Measurements from ENCODE around the gene RARRES2.
A peak's percentile ranks its signal among the peaks of the same experiment; 100 is the strongest.

RARRES2 gene

GRCh38 chr7:150357270-150357669 is 15.8 kb upstream of the RARRES2 start:
- no peak overlapping the region for H3K9ac ChIP-seq (ENCODE audit: low read length)
- H3K9me3 ChIP-seq (ENCODE audit: control insufficient read depth, low read length) = no peaks in the 10 kb centered on the region
- H3K4me1 ChIP-seq (ENCODE audit: control insufficient read depth, insufficient read depth, low read length) = peaks cover 15% of the 10 kb centered on the region
- H3K4me3 ChIP-seq (ENCODE audit: low read length) = no peak overlapping the region
- H3K27me3 ChIP-seq (ENCODE audit: control insufficient read depth, insufficient read depth, low read length) = no peaks in the 10 kb centered on the region
- no peaks in the 10 kb centered on the region for H3K36me3 ChIP-seq (ENCODE audit: control insufficient read depth, insufficient read depth, low read length)

DNA sequence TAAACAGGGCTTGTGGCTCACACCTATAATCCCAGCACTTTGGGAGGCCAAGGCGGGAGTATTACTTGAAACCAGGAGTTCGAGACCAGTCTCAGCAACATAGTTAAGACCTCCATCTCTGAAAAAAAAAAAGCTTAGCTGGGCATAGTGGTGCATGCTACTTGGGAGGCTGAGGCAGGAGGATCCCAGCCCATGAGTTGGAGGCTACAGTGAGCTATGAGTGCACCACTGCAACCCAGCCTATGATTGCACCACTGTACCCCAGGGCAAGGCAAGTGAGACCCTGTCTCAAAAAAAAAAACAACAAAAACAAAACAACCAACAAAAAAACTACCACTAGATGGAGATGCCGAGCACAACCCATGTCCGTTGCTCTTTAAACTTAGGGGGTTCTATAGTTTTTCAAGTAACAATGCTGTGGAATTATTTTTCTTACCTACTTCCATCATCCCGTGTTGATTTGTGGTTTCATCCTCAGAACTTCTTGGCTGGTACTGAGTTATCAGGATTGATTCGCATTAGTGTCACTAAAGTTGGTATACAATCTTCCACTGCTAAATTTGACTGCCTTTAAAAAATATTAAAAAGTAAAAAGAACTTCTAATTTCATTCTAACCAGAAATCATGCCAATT is 15.0 kb upstream of the RARRES2 start:
- Histone ChIP-seq H3K27me3 (ENCODE audit: control insufficient read depth, insufficient read depth, low read length) (no peaks in the 10 kb centered on the region), H3K9me3 (ENCODE audit: control insufficient read depth, low read length) (no peaks in the 10 kb centered on the region), H3K4me1 (ENCODE audit: control insufficient read depth, insufficient read depth, low read length) (peaks cover 15% of the 10 kb centered on the region), H3K9ac (ENCODE audit: low read length) (no peak overlapping the region), H3K36me3 (ENCODE audit: control insufficient read depth, insufficient read depth, low read length) (no peaks in the 10 kb centered on the region), H3K4me3 (ENCODE audit: low read length) (no peak overlapping the region)

DNA sequence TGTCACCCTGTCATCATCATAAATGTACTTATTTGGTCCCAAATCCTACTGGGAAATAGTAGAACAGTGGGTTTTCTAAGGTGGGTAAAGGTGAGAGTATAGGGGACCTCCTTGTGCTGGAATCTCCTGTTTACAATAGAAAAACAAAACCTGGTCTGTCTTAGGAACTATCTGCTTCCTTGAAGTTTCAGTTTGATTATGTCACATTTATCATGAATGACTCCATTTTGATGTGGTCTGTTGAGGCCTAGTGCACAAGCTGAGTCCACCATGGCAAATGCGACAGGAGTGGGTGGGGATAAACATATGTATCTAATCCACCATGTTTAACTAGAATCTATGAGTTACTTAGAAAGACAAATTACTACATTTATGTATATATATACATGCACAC is 14.2 kb upstream of the RARRES2 start:
- H3K9ac ChIP-seq (ENCODE audit: low read length) = peak overlapping the region; percentile 19

DNA sequence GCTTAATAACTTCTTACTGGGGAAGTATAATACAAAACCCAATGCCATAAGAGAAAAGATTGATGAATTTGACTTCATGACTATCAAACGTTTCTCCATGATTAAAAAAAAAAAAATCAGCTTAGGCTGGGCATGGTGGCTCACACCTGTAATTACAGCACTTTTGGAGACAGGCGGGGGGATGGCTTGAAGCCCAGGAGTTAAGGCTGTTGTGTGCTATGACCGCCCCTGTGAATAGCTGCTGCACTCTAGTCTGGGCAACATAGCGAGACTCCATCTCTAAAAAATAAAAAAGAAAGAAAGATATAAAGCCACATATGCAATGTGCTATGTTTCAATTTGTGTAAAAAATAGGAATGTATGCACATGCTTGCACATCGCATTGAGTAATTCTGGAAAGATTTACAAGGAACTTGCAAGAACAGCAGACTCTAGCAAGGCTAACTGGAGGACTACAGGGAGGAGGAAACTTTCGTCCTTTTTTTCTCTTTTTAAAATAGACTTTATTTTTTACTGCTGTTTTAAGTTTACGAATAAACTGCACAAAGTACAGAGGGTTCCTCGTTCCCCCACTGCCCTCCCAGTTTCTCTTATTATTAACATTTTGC is 10.3 kb upstream of the RARRES2 start:
- no peak overlapping the region for H3K4me3 ChIP-seq (ENCODE audit: low read length)
- H3K36me3 ChIP-seq (ENCODE audit: control insufficient read depth, insufficient read depth, low read length) = no peaks in the 10 kb centered on the region
- H3K27me3 ChIP-seq (ENCODE audit: control insufficient read depth, insufficient read depth, low read length) = no peaks in the 10 kb centered on the region
- H3K9ac ChIP-seq (ENCODE audit: low read length) = no peak overlapping the region
- no peaks in the 10 kb centered on the region for H3K9me3 ChIP-seq (ENCODE audit: control insufficient read depth, low read length)
- H3K4me1 ChIP-seq (ENCODE audit: control insufficient read depth, insufficient read depth, low read length) = peaks cover 15% of the 10 kb centered on the region

More for the DNA sequence above, 14.2 kb upstream of the RARRES2 start:
- Histone ChIP-seq H3K36me3 (ENCODE audit: control insufficient read depth, insufficient read depth, low read length) (no peaks in the 10 kb centered on the region), H3K9me3 (ENCODE audit: control insufficient read depth, low read length) (no peaks in the 10 kb centered on the region), H3K4me1 (ENCODE audit: control insufficient read depth, insufficient read depth, low read length) (peaks cover 15% of the 10 kb centered on the region), H3K4me3 (ENCODE audit: low read length) (no peak overlapping the region), H3K27me3 (ENCODE audit: control insufficient read depth, insufficient read depth, low read length) (no peaks in the 10 kb centered on the region)

GRCh38 chr7:150346922-150347321 is 5.5 kb upstream of the RARRES2 start:
- no peaks in the 10 kb centered on the region for H3K9me3 ChIP-seq (ENCODE audit: control insufficient read depth, low read length)
- H3K36me3 ChIP-seq (ENCODE audit: control insufficient read depth, insufficient read depth, low read length) = no peaks in the 10 kb centered on the region
- no peaks in the 10 kb centered on the region for H3K4me1 ChIP-seq (ENCODE audit: control insufficient read depth, insufficient read depth, low read length)
- H3K9ac ChIP-seq (ENCODE audit: low read length) = no peak overlapping the region
- no peaks in the 10 kb centered on the region for H3K27me3 ChIP-seq (ENCODE audit: control insufficient read depth, insufficient read depth, low read length)
- no peak overlapping the region for H3K4me3 ChIP-seq (ENCODE audit: low read length)

DNA sequence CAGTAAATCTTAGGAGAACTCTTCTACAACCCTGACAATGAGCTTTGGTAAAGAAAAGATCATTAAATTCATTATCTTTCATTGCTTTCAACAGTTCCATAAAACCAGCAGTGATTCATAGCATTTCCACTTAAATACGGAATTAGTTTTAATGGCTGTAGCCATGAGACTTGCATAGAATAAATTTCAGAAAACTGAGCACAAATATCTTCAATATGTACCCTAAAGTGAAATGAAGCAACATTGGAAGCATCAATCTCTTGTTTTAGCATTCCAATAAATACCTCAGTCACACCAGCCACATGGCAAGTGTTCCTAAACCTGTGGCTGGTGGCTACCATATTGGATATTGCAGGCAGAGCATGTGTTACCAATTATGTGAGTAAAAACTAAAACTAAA is 3.6 kb upstream of the RARRES2 start:
- Histone ChIP-seq H3K4me1 (ENCODE audit: control insufficient read depth, insufficient read depth, low read length) (peaks cover 8% of the 10 kb centered on the region), H3K9me3 (ENCODE audit: control insufficient read depth, low read length) (no peaks in the 10 kb centered on the region), H3K36me3 (ENCODE audit: control insufficient read depth, insufficient read depth, low read length) (no peaks in the 10 kb centered on the region), H3K4me3 (ENCODE audit: low read length) (no peak overlapping the region), H3K27me3 (ENCODE audit: control insufficient read depth, insufficient read depth, low read length) (peaks cover 8% of the 10 kb centered on the region), H3K9ac (ENCODE audit: low read length) (no peak overlapping the region)

DNA sequence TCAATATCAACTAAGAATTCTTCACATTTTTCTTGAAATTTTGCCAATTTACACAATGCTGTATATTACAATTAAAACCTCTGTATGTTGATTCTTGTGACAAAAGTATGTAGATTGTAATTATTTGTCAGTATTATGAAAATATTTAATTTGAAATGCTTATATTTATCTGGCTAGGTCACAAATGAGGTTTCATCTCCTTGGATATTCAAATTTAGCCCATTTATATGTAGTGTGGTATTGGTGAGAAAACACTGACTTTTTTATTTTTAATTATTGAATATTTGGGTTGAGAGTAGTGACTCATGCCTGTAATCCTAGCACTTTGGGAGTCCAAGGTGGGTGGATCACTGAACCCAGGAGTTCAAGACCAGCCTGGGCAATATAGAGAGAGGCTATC is 2.9 kb upstream of the RARRES2 start:
- H3K36me3 ChIP-seq (ENCODE audit: control insufficient read depth, insufficient read depth, low read length) = no peaks in the 10 kb centered on the region
- peaks cover 13% of the 10 kb centered on the region for H3K4me1 ChIP-seq (ENCODE audit: control insufficient read depth, insufficient read depth, low read length)
- no peak overlapping the region for H3K9ac ChIP-seq (ENCODE audit: low read length)
- H3K27me3 ChIP-seq (ENCODE audit: control insufficient read depth, insufficient read depth, low read length) = peaks cover 8% of the 10 kb centered on the region
- H3K4me3 ChIP-seq (ENCODE audit: low read length) = no peak overlapping the region
- H3K9me3 ChIP-seq (ENCODE audit: control insufficient read depth, low read length) = no peaks in the 10 kb centered on the region

GRCh38 chr7:150343225-150343624 is 1.8 kb upstream of the RARRES2 start:
- H3K36me3 ChIP-seq (ENCODE audit: control insufficient read depth, insufficient read depth, low read length) = no peaks in the 10 kb centered on the region
- peaks cover 8% of the 10 kb centered on the region for H3K27me3 ChIP-seq (ENCODE audit: control insufficient read depth, insufficient read depth, low read length)
- H3K9me3 ChIP-seq (ENCODE audit: control insufficient read depth, low read length) = no peaks in the 10 kb centered on the region

GRCh38 chr7:150342121-150342408 is 636 bp upstream of the RARRES2 start:
- Histone ChIP-seq H3K9me3 (ENCODE audit: control insufficient read depth, low read length) (no peaks in the 10 kb centered on the region), H3K9ac (ENCODE audit: low read length) (no peak overlapping the region), H3K36me3 (ENCODE audit: control insufficient read depth, insufficient read depth, low read length) (no peaks in the 10 kb centered on the region), H3K4me3 (ENCODE audit: low read length) (no peak overlapping the region), H3K27me3 (ENCODE audit: control insufficient read depth, insufficient read depth, low read length) (peaks cover 8% of the 10 kb centered on the region), H3K4me1 (ENCODE audit: control insufficient read depth, insufficient read depth, low read length) (peaks cover 13% of the 10 kb centered on the region)

More at GRCh38 chr7:150343225-150343624, 1.8 kb upstream of the RARRES2 start:
- Histone ChIP-seq H3K4me3 (ENCODE audit: low read length) (no peak overlapping the region), H3K9ac (ENCODE audit: low read length) (no peak overlapping the region), H3K4me1 (ENCODE audit: control insufficient read depth, insufficient read depth, low read length) (peaks cover 13% of the 10 kb centered on the region)

DNA sequence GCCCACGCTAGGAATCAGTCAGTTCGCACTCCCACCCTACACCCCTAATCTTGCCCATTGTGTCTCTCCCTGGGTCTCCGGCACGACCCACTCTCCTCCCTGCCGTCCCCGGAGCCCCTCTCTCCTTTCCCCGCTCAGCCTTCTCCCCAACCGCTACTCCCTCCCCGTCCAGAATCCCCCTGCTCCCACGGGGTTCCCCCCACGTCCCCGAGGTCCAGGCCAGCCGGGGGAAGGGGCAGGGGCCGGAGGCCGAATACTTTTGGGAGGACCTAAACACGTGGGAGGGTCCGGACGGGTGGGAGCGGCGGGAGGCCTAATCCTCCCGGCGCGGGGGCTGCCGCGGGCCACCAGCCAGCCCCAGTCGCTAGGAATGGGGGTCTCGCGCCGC is 560 bp downstream of the RARRES2 start:
- Histone ChIP-seq H3K4me1 (ENCODE audit: control insufficient read depth, insufficient read depth, low read length) (peaks cover 15% of the 10 kb centered on the region), H3K4me3 (ENCODE audit: low read length) (peak overlapping the region; percentile 6), H3K36me3 (ENCODE audit: control insufficient read depth, insufficient read depth, low read length) (no peaks in the 10 kb centered on the region), H3K9ac (ENCODE audit: low read length) (peak overlapping the region; percentile 63), H3K9me3 (ENCODE audit: control insufficient read depth, low read length) (no peaks in the 10 kb centered on the region), H3K27me3 (ENCODE audit: control insufficient read depth, insufficient read depth, low read length) (peaks cover 8% of the 10 kb centered on the region)

DNA sequence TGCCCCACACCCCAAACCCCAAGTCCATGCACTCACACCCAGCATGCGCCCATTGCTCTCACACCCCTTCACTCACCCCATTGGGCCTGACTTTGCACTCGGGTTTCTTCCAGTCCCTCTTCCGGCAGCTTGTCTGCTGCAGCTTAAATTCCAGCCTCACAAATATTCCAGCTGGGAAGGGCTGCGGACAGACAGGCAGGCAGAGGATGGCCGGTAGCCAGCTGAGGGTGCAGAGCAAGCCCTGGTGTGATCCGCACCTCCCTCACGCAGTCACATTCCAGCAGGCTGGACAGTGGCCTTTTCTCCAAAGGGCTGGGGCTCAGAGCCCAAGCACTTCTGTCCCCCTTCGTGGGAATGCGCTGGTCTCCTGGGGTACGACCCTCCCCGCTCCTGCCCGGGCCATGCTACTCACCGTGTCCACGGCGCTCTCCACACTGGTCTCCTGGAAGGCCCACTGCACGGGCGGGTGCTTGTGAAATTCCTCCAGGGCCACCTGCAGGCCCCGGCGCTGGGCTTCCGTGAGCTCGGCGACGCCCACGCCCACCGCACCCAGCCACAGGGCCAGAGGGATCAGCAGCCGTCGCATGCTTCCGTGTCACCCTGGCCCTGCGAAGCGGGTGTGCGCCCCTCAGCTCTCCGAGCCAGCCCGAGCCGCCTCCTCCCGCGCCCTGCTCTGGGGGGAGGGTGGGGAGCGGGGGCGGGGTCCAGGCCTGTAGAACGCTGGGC is 1.2 kb downstream of the RARRES2 start:
- peaks cover 20% of the 10 kb centered on the region for H3K4me1 ChIP-seq (ENCODE audit: control insufficient read depth, insufficient read depth, low read length)
- peaks cover 8% of the 10 kb centered on the region for H3K27me3 ChIP-seq (ENCODE audit: control insufficient read depth, insufficient read depth, low read length)
- H3K9me3 ChIP-seq (ENCODE audit: control insufficient read depth, low read length) = no peaks in the 10 kb centered on the region
- peak overlapping the region; percentile 26 for H3K9ac ChIP-seq (ENCODE audit: low read length)
- H3K36me3 ChIP-seq (ENCODE audit: control insufficient read depth, insufficient read depth, low read length) = no peaks in the 10 kb centered on the region
- H3K4me3 ChIP-seq (ENCODE audit: low read length) = peak overlapping the region; percentile 15

- H3K4me3 ChIP-seq (ENCODE audit: low read length) = no peak overlapping the region
- H3K4me1 ChIP-seq (ENCODE audit: control insufficient read depth, insufficient read depth, low read length) = peaks cover 20% of the 10 kb centered on the region
- H3K9ac ChIP-seq (ENCODE audit: low read length) = no peak overlapping the region
- no peaks in the 10 kb centered on the region for H3K9me3 ChIP-seq (ENCODE audit: control insufficient read depth, low read length)
- peaks cover 8% of the 10 kb centered on the region for H3K27me3 ChIP-seq (ENCODE audit: control insufficient read depth, insufficient read depth, low read length)
- no peaks in the 10 kb centered on the region for H3K36me3 ChIP-seq (ENCODE audit: control insufficient read depth, insufficient read depth, low read length)
Observed at GRCh38 chr7:150339409-150339809, 2.0 kb downstream of the RARRES2 start.
